HCT116 (cell line): ENCODE results near the gene CREB3L4. TPM values are rescaled to one million over a fixed set of nuclear protein-coding genes. Genes with fewer than 3 reads are reported as not detected.

Experiments
- ATAC-seq: fragments of 200-7000 bp; cut with Tn5 transposase; 2 replicates; pipeline ENCODE4 v1.9.1; 2020; ENCODE audit warnings: mild to moderate bottlenecking, moderate library complexity
- BruUV-seq: library from RNA; stranded (reverse); fragments of 400-500 nt; replicated peaks from 2 replicates; lab custom pipeline; 2021; lab: Mats Ljungman, UMichigan
- CTCF ChIA-PET: fragments of 300-600 bp; sonication (Branson Sonifier 250); formaldehyde crosslinking; loops from one replicate; lab custom pipeline; 2021; ENCODE audit warnings: antibody characterized with exemption; lab: Charles Lee
- POLR2A ChIA-PET: fragments of 300-600, 350-600 bp; sonication (Branson Sonifier 250); formaldehyde crosslinking; loops from one replicate; lab custom pipeline; 2021; ENCODE audit warnings: antibody characterized with exemption; lab: Charles Lee
- RAD21 ChIA-PET, 2 experiments: fragments of 300-600 bp; sonication (Branson Sonifier 250); formaldehyde crosslinking; loops; one replicate each; lab custom pipeline; 2023; ENCODE audit warnings: low total read pairs in 2 of 2; ENCODE audit not compliant: uncharacterized antibody in 2 of 2, unreplicated experiment in 2 of 2, low non-redundant PET in 1 of 2; lab: Charles Lee
- DNase-seq: peaks from one replicate; pipeline ENCODE4 v3.0.0-alpha.2; 2010; ENCODE audit warnings: low read depth, low spot score
- H2AFZ ChIP-seq: fragments of 200-600 bp; shearing (Covaris generic), sonication (generic); 2 replicates; pipeline ENCODE4 v1.6.1; 2017; ENCODE audit warnings: low read depth, mixed run types, mixed read lengths, antibody characterized with exemption, low read length; ENCODE audit not compliant: poor library complexity, severe bottlenecking
- H3K27ac ChIP-seq: 2 replicates; pipeline ENCODE4 v1.5.1; 2012; ENCODE audit warnings: low read depth, low read length
- H3K27me3 ChIP-seq: fragments of 200-600 bp; sonication (generic); 2 replicates; pipeline ENCODE4 v1.6.1; 2016; ENCODE audit warnings: mixed run types, low read length, mixed read lengths; ENCODE audit not compliant: insufficient read depth
- H3K36me3 ChIP-seq, 2 experiments: fragments of 200-500 bp in 1 of 2; fragments of 200-600 bp in 1 of 2; sonication (Bioruptor generic) in 1 of 2; sonication (generic) in 1 of 2; 2 replicates each; pipeline versions ENCODE4 v1.5.1 to v1.6.1; 2014 to 2016; ENCODE audit warnings: low read length in 2 of 2, inconsistent platforms in 1 of 2, mixed read lengths in 1 of 2, mixed run types in 1 of 2; ENCODE audit not compliant: insufficient read depth in 2 of 2, control insufficient read depth in 1 of 2
- H3K4me1 ChIP-seq, 2 experiments: fragments of 200-600 bp in 1 of 2; sonication (generic) in 1 of 2; 2 replicates each; pipeline versions ENCODE4 v1.5.1 to v1.6.1; 2012 to 2017; ENCODE audit warnings: low read length in 2 of 2, inconsistent platforms in 1 of 2, mild to moderate bottlenecking in 1 of 2, mixed read lengths in 1 of 2, mixed run types in 1 of 2, moderate library complexity in 1 of 2; ENCODE audit not compliant: insufficient read depth in 2 of 2, control insufficient read depth in 1 of 2
- H3K4me2 ChIP-seq: fragments of 200-600 bp; sonication (generic); 2 replicates; pipeline ENCODE4 v1.6.1; 2017; ENCODE audit warnings: mixed run types, low read length, mixed read lengths
- H3K4me3 ChIP-seq, 2 experiments: fragments of 200-600 bp in 1 of 2; sonication (generic) in 1 of 2; replicated peaks in 1 of 2; 2 replicates each; pipeline ENCODE4 v1.5.1; 2011 to 2016; ENCODE audit warnings: low read length in 2 of 2, control low read depth in 1 of 2, low read depth in 1 of 2, mild to moderate bottlenecking in 1 of 2, mixed read lengths in 1 of 2, mixed run types in 1 of 2
- H3K79me2 ChIP-seq: fragments of 200-600 bp; sonication (generic); 2 replicates; pipeline ENCODE4 v1.6.1; 2017; ENCODE audit warnings: mild to moderate bottlenecking, mixed run types, low read length, moderate library complexity, mixed read lengths; ENCODE audit not compliant: insufficient read depth
- H3K9ac ChIP-seq: fragments of 200-600 bp; sonication (generic); 2 replicates; pipeline ENCODE4 v1.6.1; 2016; ENCODE audit warnings: low read length, mixed read lengths
- H3K9me2 ChIP-seq: fragments of 200-600 bp; sonication (generic), shearing (Covaris generic); 2 replicates; pipeline ENCODE4 v1.6.1; 2017; ENCODE audit warnings: mixed run types, mild to moderate bottlenecking, moderate library complexity; ENCODE audit not compliant: insufficient read depth
- H3K9me3 ChIP-seq, 2 experiments: fragments of 200-500 bp in 1 of 2; fragments of 200-600 bp in 1 of 2; sonication (Bioruptor generic) in 1 of 2; sonication (generic) in 1 of 2; 2 replicates each; pipeline ENCODE4 v1.6.1; 2014 to 2017; ENCODE audit warnings: low read length in 2 of 2, mixed read lengths in 2 of 2, inconsistent platforms in 1 of 2, low read depth in 1 of 2, mild to moderate bottlenecking in 1 of 2, mixed run types in 1 of 2, moderate library complexity in 1 of 2; ENCODE audit not compliant: control insufficient read depth in 1 of 2, insufficient read depth in 1 of 2
- H4K20me1 ChIP-seq: fragments of 200-600 bp; sonication (generic), shearing (Covaris generic); 2 replicates; pipeline ENCODE4 v1.6.1; 2017; ENCODE audit warnings: mixed run types, mild to moderate bottlenecking, moderate library complexity; ENCODE audit not compliant: insufficient read depth
- CBX3 ChIP-seq: IDR thresholded peaks from 2 replicates; pipeline ENCODE4 v1.6.1; 2012; ENCODE audit warnings: low read depth
- CTCF ChIP-seq, 3 experiments: fragments of 200-600 bp in 1 of 3; sonication (generic) in 1 of 3; IDR thresholded peaks in 2 of 3; conservative IDR thresholded peaks in 1 of 3; 2 replicates each; pipeline ENCODE4 v1.5.1; 2012 to 2017; ENCODE audit warnings: low read depth in 2 of 3, low read length in 2 of 3, antibody characterized with exemption in 1 of 3, borderline replicate concordance in 1 of 3, control low read depth in 1 of 3, mild to moderate bottlenecking in 1 of 3, mixed read lengths in 1 of 3, mixed run types in 1 of 3, moderate library complexity in 1 of 3; ENCODE audit not compliant: insufficient read depth in 1 of 3
- EGR1 ChIP-seq: IDR thresholded peaks from 2 replicates; pipeline ENCODE4 v1.6.1; 2012; ENCODE audit warnings: low read depth
- ELF1 ChIP-seq: IDR thresholded peaks from 2 replicates; pipeline ENCODE4 v1.6.1; 2012; ENCODE audit warnings: low read depth, borderline replicate concordance
- EZH2phosphoT487 ChIP-seq: fragments of 200-600 bp; IDR thresholded peaks from 2 replicates; pipeline ENCODE4 v1.6.1; 2018; ENCODE audit warnings: antibody characterized with exemption, borderline replicate concordance
- FOSL1 ChIP-seq: IDR thresholded peaks from 2 replicates; pipeline ENCODE4 v1.6.1; 2012; ENCODE audit warnings: low read depth
- JUND ChIP-seq: IDR thresholded peaks from 2 replicates; pipeline ENCODE4 v1.6.1; 2012
- POLR2A ChIP-seq: IDR thresholded peaks from 2 replicates; pipeline ENCODE4 v1.7.0; 2011; ENCODE audit warnings: borderline replicate concordance; ENCODE audit not compliant: insufficient read depth, insufficient read length; ENCODE audit errors: extremely low read depth
- POLR2AphosphoS5 ChIP-seq: IDR thresholded peaks from 2 replicates; pipeline ENCODE4 v1.6.1; 2011; ENCODE audit warnings: mild to moderate bottlenecking, low read depth, low read length, moderate library complexity
- RAD21 ChIP-seq: IDR thresholded peaks from 2 replicates; pipeline ENCODE4 v1.6.1; 2012; ENCODE audit warnings: low read depth, mild to moderate bottlenecking
- REST ChIP-seq: IDR thresholded peaks from 2 replicates; pipeline ENCODE4 v1.6.1; 2012; ENCODE audit warnings: low read depth
- SIN3A ChIP-seq: IDR thresholded peaks from 2 replicates; pipeline ENCODE4 v1.6.1; 2012; ENCODE audit warnings: low read depth
- SP1 ChIP-seq: IDR thresholded peaks from 2 replicates; pipeline ENCODE4 v1.6.1; 2012; ENCODE audit warnings: low read depth
- TCF7L2 ChIP-seq: IDR thresholded peaks from 2 replicates; pipeline ENCODE4 v1.7.0; 2011; ENCODE audit warnings: borderline replicate concordance, inconsistent platforms; ENCODE audit not compliant: insufficient read depth, insufficient read length; ENCODE audit errors: extremely low read depth
- YY1 ChIP-seq: IDR thresholded peaks from 2 replicates; pipeline ENCODE4 v1.6.1; 2011; ENCODE audit warnings: low read length, low read depth, moderate library complexity, mild to moderate bottlenecking; ENCODE audit not compliant: insufficient replicate concordance; ENCODE audit errors: extremely low read depth
- ZBTB33 ChIP-seq: IDR thresholded peaks from 2 replicates; pipeline ENCODE4 v1.6.1; 2011; ENCODE audit warnings: mild to moderate bottlenecking, low read length, moderate library complexity; ENCODE audit not compliant: insufficient replicate concordance; ENCODE audit errors: extremely low read depth
- ZFX ChIP-seq: fragments of 450-650 bp; IDR thresholded peaks from 2 replicates; pipeline ENCODE4 v1.6.1; 2017
- ZNF274 ChIP-seq: fragments of 200-500 bp; sonication (Bioruptor generic); IDR thresholded peaks from 2 replicates; pipeline ENCODE4 v1.6.1; 2014; ENCODE audit warnings: mild to moderate bottlenecking, low read depth, low read length, inconsistent platforms
- intact Hi-C: fragments of 100-400 bp; cut with micrococcal nuclease; formaldehyde crosslinking; loops from 2 replicates; pipeline ENCODE4 v1.10.0; 2022
- total RNA-seq: library from RNA; stranded (reverse); gene quantifications from one replicate; pipeline ENCODE4 v1.2.1, GENCODE V29; 2021; ENCODE audit not compliant: unreplicated experiment
- TF ChIP-seq, protein P1 (sequence below): IDR thresholded peaks from 2 replicates; pipeline ENCODE4 v1.6.1; 2012

CREB3L4 gene
- total RNA-seq, 1 experiment from 2014 or later: 15.3 TPM

- Histone ChIP-seq H3K79me2 (peaks cover 23% of the 10 kb centered on the region), H3K4me2 (peak overlapping the region; percentile 80; the same call in 1 of the 2 replicates), H3K4me3 (no peak overlapping the region), H3K36me3 (peaks cover 13 to 16% of the 10 kb centered on the region in 2 experiments), H3K9me2 (no peaks in the 10 kb centered on the region), H3K9me3 (no peaks in the 10 kb centered on the region), H3K4me1 (peaks cover 12 to 43% of the 10 kb centered on the region in 2 experiments), H3K27ac (peak overlapping the region; percentile 70; the same call in 1 of the 2 replicates), H4K20me1 (peaks cover 7% of the 10 kb centered on the region; the same call in 1 of the 2 replicates), H3K27me3 (no peaks in the 10 kb centered on the region), H2AFZ (no peak overlapping the region), H3K9ac (peak overlapping the region; percentile 79; the same call in 1 of the 2 replicates)
- ChIA-PET RAD21 (interaction anchor here (0.6 to 1.7 kb wide), 4 partner anchors 190 to 316 kb away, joined by 3 to 10 read pairs (median 4); no protein-coding TSS in a partner anchor), CTCF (interaction anchor here (0.8 to 2.0 kb wide), 10 partner anchors 9 to 635 kb away, joined by 3 to 17 read pairs (median 6); partner anchors contain the start of genes CREB3L4, DENND4B, JTB and SLC27A3), POLR2A (interaction anchor here (0.6 to 1.9 kb wide), 4 partner anchors 10 to 444 kb away, joined by 3 to 20 read pairs (median 4); partner anchors contain the start of genes JTB and S100A13)
- DNase-seq (no peak), ATAC-seq (no peak)
- TF ChIP-seq TCF7L2: no peak
- TF ChIP-seq, protein P1, sequence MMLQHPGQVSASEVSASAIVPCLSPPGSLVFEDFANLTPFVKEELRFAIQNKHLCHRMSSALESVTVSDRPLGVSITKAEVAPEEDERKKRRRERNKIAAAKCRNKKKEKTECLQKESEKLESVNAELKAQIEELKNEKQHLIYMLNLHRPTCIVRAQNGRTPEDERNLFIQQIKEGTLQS: no peak
- TF ChIP-seq ZBTB33: no peak
- TF ChIP-seq YY1: no peak
- TF ChIP-seq SIN3A: no peak
- no peak for TF ChIP-seq POLR2AphosphoS5
- TF ChIP-seq FOSL1: no peak
- TF ChIP-seq EZH2phosphoT487: no peak
- TF ChIP-seq REST: no peak
- TF ChIP-seq CTCF (IDR thresholded peaks at IDR 0.05 in 2 of 3, conservative IDR thresholded peaks at IDR 0.05 in 1 of 3; ENCODE audit: borderline replicate concordance in 1 of 3, insufficient read depth in 1 of 3, low read depth in 2 of 3, low read length in 2 of 3): no peak
- TF ChIP-seq JUND: no peak
- TF ChIP-seq ELF1: no peak
- no peak for TF ChIP-seq CBX3
- TF ChIP-seq SP1: no peak
- no peak for TF ChIP-seq POLR2A
- no peak for TF ChIP-seq EGR1
- no peak for TF ChIP-seq RAD21
- no peak for TF ChIP-seq ZNF274
- no peak for TF ChIP-seq ZFX
- no TSS peak for BruUV-seq
- intact Hi-C loops: loop anchor here (2.0 to 5.0 kb wide), 4 partner anchors 41 to 480 kb away; partner anchors contain the start of gene DENND4B
Measured at GRCh38 chr1:153987621-153988020, 19.9 kb downstream of the CREB3L4 start.
